Vagina (tissue), 2 donors: Measurements from ENCODE around the gene TACR1. TPM values are rescaled to one million over a fixed set of nuclear protein-coding genes. Genes with fewer than 3 reads are reported as not detected.

Source experiments
- DNase-seq, 2 donors: peaks; one replicate each; pipeline ENCODE4 v3.0.0-alpha.2; 2017; ENCODE audit errors: extremely low spot score in 2 of 2
- H3K27ac ChIP-seq: fragments of 200-600 bp; sonication (generic); one replicate; pipeline ENCODE4 v1.5.1; 2019
- H3K27me3 ChIP-seq: fragments of 200-600 bp; sonication (generic); one replicate; pipeline ENCODE4 v1.5.1; 2019
- H3K36me3 ChIP-seq, 2 donors: fragments of 200-600 bp; sonication (generic); one replicate each; pipeline ENCODE4 v1.5.1; 2017 to 2019
- H3K4me1 ChIP-seq: fragments of 200-600 bp; sonication (generic); one replicate; pipeline ENCODE4 v1.5.1; 2019
- H3K4me3 ChIP-seq, 2 donors: fragments of 200-600 bp; sonication (generic); 1 replicate in 1 of 2; 2 replicates in 1 of 2; pipeline ENCODE4 v1.5.1; 2016 to 2019
- H3K9me3 ChIP-seq: fragments of 200-600 bp; sonication (generic); one replicate; pipeline ENCODE4 v1.5.1; 2019
- POLR2A ChIP-seq, 2 donors: fragments of 450-650 bp; IDR thresholded peaks; one replicate each; pipeline ENCODE4 v1.6.1; 2017; ENCODE audit warnings: antibody characterized with exemption in 2 of 2, mild to moderate bottlenecking in 2 of 2, moderate library complexity in 2 of 2
- POLR2AphosphoS5 ChIP-seq, 2 donors: sonication (generic); formaldehyde crosslinking; IDR thresholded peaks; one replicate each; pipeline ENCODE4 v1.9.0; 2017; ENCODE audit warnings: antibody characterized with exemption in 2 of 2, mild to moderate bottlenecking in 2 of 2, low read depth in 1 of 2; ENCODE audit not compliant: insufficient read depth in 1 of 2
- intact Hi-C: fragments of 100-400 bp; cut with DNase I; formaldehyde crosslinking; loops from one replicate; pipeline ENCODE4 v1.15.1; 2023
- total RNA-seq: library from RNA; depleted of rRNA; stranded (reverse); fragments of >200 nt; gene quantifications from one replicate; pipeline ENCODE4 v1.2.3, GENCODE V29; 2016
- TF ChIP-seq, protein P1 (sequence below), 3 experiments: fragments of 450-650 bp in 2 of 3; fragments of 200-600 bp in 1 of 3; sonication (generic) in 1 of 3; IDR thresholded peaks; one replicate each; pipeline ENCODE4 v1.5.1; 2017 to 2019; ENCODE audit warnings: antibody characterized with exemption in 3 of 3, mild to moderate bottlenecking in 2 of 3, moderate library complexity in 2 of 3

The TACR1 gene
- total RNA-seq, 1 donor from 2014 or later = 8.3 TPM

DNA sequence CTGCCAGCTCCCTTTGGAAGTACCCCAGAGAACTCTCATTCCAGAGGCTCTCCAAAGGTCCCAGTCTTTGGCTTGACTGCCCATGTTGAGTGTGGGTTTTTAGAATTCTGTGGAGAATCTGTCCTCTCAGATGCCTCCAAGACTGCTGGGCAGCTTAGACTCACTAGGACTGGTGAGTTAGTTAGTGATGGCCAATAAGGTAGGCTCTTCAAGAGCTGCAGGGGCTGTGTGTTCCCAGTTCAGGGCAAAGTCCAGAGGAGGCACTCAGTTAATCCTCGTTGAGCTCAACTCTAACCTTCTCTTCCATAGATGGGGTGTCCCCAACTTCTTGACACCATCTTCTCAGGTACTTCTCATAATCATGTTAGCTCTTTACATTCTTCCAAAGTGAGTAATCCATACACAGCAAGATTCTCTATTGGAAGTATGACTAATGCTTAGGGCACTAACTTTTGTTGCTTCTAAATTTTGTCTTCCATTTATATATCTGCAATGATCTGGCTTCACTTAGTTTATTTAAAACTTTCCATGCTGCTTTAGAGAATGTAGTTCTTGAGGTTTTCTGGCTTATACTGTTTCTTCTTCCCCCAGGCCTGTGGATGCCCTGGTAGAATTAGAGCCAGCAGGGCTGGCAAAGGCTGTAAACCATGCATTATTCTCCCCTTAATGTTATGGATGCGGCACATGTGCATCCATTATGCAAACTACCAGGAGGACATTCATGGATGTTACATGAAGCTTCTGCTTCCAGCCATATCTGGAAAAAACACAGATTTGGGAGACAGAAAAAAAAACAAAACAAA lies 151.9 kb downstream of the TACR1 start:
- no peak for TF ChIP-seq POLR2AphosphoS5 (IDR thresholded peaks at IDR 0.05; ENCODE audit: insufficient read depth in 1 of 2, low read depth in 1 of 2)
- TF ChIP-seq, protein P1, sequence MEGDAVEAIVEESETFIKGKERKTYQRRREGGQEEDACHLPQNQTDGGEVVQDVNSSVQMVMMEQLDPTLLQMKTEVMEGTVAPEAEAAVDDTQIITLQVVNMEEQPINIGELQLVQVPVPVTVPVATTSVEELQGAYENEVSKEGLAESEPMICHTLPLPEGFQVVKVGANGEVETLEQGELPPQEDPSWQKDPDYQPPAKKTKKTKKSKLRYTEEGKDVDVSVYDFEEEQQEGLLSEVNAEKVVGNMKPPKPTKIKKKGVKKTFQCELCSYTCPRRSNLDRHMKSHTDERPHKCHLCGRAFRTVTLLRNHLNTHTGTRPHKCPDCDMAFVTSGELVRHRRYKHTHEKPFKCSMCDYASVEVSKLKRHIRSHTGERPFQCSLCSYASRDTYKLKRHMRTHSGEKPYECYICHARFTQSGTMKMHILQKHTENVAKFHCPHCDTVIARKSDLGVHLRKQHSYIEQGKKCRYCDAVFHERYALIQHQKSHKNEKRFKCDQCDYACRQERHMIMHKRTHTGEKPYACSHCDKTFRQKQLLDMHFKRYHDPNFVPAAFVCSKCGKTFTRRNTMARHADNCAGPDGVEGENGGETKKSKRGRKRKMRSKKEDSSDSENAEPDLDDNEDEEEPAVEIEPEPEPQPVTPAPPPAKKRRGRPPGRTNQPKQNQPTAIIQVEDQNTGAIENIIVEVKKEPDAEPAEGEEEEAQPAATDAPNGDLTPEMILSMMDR (IDR thresholded peaks at IDR 0.05) = no peak
- no peak for TF ChIP-seq POLR2A (IDR thresholded peaks at IDR 0.05)
- no peaks in the 10 kb centered on the region for H3K27me3 ChIP-seq
- no peak overlapping the region for H3K4me3 ChIP-seq
- H3K27ac ChIP-seq = no peak overlapping the region
- peak in 1 of 2 donors; percentile 49 for DNase-seq
- H3K36me3 ChIP-seq = no peaks in the 10 kb centered on the region
- peaks cover 13% of the 10 kb centered on the region for H3K4me1 ChIP-seq
- no peaks in the 10 kb centered on the region for H3K9me3 ChIP-seq
- intact Hi-C loops = no loop called here

DNA sequence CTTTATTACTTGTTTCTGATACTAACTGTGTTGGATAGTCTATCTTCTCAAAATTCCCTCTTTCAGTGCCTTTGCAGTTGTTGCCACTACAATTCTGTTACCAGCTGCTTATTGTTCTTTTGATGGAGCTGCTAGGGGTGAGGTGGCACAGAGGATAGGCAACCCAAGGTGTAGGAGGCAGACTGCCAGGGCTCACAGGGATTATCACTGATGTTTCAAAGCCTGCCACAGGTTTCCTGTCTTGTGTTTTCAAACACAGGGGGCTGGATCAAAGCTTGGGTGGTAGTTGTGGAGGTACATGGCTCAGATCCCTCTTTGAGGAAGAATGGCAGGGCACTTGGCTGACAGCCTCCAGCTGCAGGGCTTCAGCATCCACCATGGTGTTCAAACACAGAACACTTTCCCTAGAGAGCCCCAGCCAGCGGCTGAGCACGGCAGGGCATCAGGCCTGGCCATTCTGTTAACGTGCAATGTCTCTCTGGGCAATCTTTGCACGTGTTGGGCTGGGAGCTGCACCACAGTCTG lies 153.7 kb downstream of the TACR1 start:
- intact Hi-C loops = no loop called here
- peak in 1 of 2 donors; percentile 81 for DNase-seq
- H3K36me3 ChIP-seq = no peaks in the 10 kb centered on the region
- H3K4me3 ChIP-seq = no peak overlapping the region
- TF ChIP-seq POLR2AphosphoS5 (IDR thresholded peaks at IDR 0.05; ENCODE audit: insufficient read depth in 1 of 2, low read depth in 1 of 2) = no peak
- TF ChIP-seq, protein P1 (IDR thresholded peaks at IDR 0.05) = no peak
- no peak for TF ChIP-seq POLR2A (IDR thresholded peaks at IDR 0.05)
- H3K9me3 ChIP-seq = no peaks in the 10 kb centered on the region
- H3K27me3 ChIP-seq = no peaks in the 10 kb centered on the region
- H3K4me1 ChIP-seq = peaks cover 22% of the 10 kb centered on the region
- H3K27ac ChIP-seq = no peak overlapping the region

DNA sequence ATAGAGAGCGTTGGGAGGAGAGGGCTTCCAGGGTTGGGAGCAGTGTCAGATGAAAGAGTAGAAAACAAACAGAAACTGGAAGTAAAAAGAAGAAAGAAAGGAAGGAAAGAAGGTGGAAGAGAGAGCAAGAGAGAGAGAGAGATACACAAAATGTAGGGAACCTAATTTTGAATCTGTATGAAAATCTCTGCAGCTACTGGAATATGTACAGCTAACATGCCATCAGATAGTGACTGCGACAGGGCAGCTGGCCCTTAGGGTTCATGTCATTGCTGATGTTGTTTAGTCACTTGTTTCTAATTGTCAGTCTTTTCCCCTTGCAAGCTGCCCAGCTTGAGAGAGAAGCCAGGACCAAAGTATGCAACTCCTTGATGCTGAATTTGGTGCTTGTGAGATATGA lies 155.0 kb downstream of the TACR1 start:
- Histone ChIP-seq H3K27me3 (no peaks in the 10 kb centered on the region), H3K4me3 (no peak overlapping the region), H3K4me1 (peaks cover 22% of the 10 kb centered on the region), H3K36me3 (no peaks in the 10 kb centered on the region), H3K9me3 (no peaks in the 10 kb centered on the region), H3K27ac (no peak overlapping the region)
- DNase-seq = peak; percentile 34 to 58
- TF ChIP-seq POLR2A (IDR thresholded peaks at IDR 0.05) (no peak), POLR2AphosphoS5 (IDR thresholded peaks at IDR 0.05; ENCODE audit: insufficient read depth in 1 of 2, low read depth in 1 of 2) (no peak)
- TF ChIP-seq, protein P1 (IDR thresholded peaks at IDR 0.05) = no peak
- intact Hi-C loops = no loop called here

DNA sequence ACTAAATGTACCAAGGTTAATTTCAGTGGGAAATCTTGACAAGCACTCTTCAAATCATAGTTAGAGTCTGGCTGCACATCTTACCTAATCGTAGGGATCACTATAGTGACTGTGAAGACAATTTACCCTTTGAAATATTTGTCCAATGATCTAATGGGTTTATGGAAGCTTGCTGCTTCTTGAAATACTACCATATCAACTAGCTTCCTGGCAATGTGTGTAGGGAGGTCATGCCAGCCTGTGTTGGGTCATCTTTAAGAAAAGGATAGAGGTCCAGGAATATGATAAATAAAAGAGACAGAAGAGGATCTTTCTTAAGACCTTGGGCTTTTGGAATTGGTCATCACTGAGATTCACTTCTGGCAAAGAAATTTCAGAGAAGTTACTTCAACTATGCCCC lies 156.5 kb downstream of the TACR1 start:
- no peaks in the 10 kb centered on the region for H3K9me3 ChIP-seq
- TF ChIP-seq, protein P1 (IDR thresholded peaks at IDR 0.05) = no peak
- TF ChIP-seq POLR2A (IDR thresholded peaks at IDR 0.05) (no peak), POLR2AphosphoS5 (IDR thresholded peaks at IDR 0.05; ENCODE audit: insufficient read depth in 1 of 2, low read depth in 1 of 2) (no peak)
- peaks cover 14% of the 10 kb centered on the region for H3K4me1 ChIP-seq
- no peak overlapping the region for H3K27ac ChIP-seq
- H3K27me3 ChIP-seq = no peaks in the 10 kb centered on the region
- no peaks in the 10 kb centered on the region for H3K36me3 ChIP-seq
- no peak for DNase-seq
- intact Hi-C loops = no loop called here
- no peak overlapping the region for H3K4me3 ChIP-seq
